A673 (cell line): ENCODE measurements around the gene NEGR1.

Experiments used
- EZH2 ChIP-seq: fragments of 200-600 bp; sonication (generic); IDR thresholded peaks from 2 replicates; pipeline ENCODE4 v1.6.1; 2017; ENCODE audit warnings: borderline replicate concordance, low read depth, mild to moderate bottlenecking, mixed read lengths, antibody characterized with exemption, low read length; ENCODE audit not compliant: poor library complexity, severe bottlenecking
- TF ChIP-seq, protein P1 (sequence below): fragments of 300-800, 200-600 bp; sonication (generic); conservative IDR thresholded peaks from 2 replicates; pipeline ENCODE4 v1.5.1; 2017; ENCODE audit warnings: low read depth, mild to moderate bottlenecking, antibody characterized with exemption, low read length, moderate library complexity, mixed read lengths

- TF ChIP-seq, protein P1, sequence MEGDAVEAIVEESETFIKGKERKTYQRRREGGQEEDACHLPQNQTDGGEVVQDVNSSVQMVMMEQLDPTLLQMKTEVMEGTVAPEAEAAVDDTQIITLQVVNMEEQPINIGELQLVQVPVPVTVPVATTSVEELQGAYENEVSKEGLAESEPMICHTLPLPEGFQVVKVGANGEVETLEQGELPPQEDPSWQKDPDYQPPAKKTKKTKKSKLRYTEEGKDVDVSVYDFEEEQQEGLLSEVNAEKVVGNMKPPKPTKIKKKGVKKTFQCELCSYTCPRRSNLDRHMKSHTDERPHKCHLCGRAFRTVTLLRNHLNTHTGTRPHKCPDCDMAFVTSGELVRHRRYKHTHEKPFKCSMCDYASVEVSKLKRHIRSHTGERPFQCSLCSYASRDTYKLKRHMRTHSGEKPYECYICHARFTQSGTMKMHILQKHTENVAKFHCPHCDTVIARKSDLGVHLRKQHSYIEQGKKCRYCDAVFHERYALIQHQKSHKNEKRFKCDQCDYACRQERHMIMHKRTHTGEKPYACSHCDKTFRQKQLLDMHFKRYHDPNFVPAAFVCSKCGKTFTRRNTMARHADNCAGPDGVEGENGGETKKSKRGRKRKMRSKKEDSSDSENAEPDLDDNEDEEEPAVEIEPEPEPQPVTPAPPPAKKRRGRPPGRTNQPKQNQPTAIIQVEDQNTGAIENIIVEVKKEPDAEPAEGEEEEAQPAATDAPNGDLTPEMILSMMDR: no peak
- TF ChIP-seq EZH2: no peak
Observed at GRCh38 chr1:72177711-72178110, 104.6 kb downstream of the NEGR1 start.
